Measurements from ENCODE around the gene HOATZ. TPM values are rescaled to one million over a fixed set of nuclear protein-coding genes. Genes with fewer than 3 reads are reported as not detected.
A peak's percentile ranks its signal among the peaks of the same experiment; 100 is the strongest.

Gene HOATZ
- polyA plus RNA-seq, 1 donor (not counting 4 experiments of a cell fraction or from before 2014, with no cell fraction given), result not detected

GRCh38 chr11:111565114-111565720 is 50.6 kb downstream of the HOATZ start:
- Histone ChIP-seq H3K9me1 (ENCODE audit: control insufficient read depth, extremely low read depth, insufficient read depth, low read length) (no peaks in the 10 kb centered on the region), H3K36me3 (ENCODE audit: control insufficient read depth in 2 of 2, extremely low read depth in 1 of 2, insufficient read depth in 2 of 2, low read length in 2 of 2) (no peaks in the 10 kb centered on the region), H3K27ac (ENCODE audit: control insufficient read depth, insufficient read depth, low read length) (no peak overlapping the region), H3K4me2 (ENCODE audit: control insufficient read depth, extremely low read depth, insufficient read depth, low read depth, low read length) (no peak overlapping the region), H4K20me1 (ENCODE audit: control insufficient read depth, extremely low read depth, insufficient read depth, low read length) (no peaks in the 10 kb centered on the region), H2AFZ (ENCODE audit: control insufficient read depth, low read length) (no peak overlapping the region), H3K79me2 (ENCODE audit: control insufficient read depth, insufficient read depth, low read length) (no peaks in the 10 kb centered on the region), H3K4me3 (ENCODE audit: control insufficient read depth in 2 of 3, extremely low read depth in 1 of 3, insufficient read depth in 2 of 3, low read depth in 1 of 3, low read length in 3 of 3) (no peak overlapping the region), H3K27me3 (ENCODE audit: control insufficient read depth, extremely low read depth, insufficient read depth, low read length) (no peaks in the 10 kb centered on the region), H3K4me1 (ENCODE audit: control insufficient read depth, extremely low read depth, insufficient read depth, low read length) (peaks cover 13% of the 10 kb centered on the region), H3K9ac (ENCODE audit: control insufficient read depth, extremely low read depth, insufficient read depth, low read length) (no peak overlapping the region), H3K9me3 (ENCODE audit: control insufficient read depth, low read depth, low read length) (no peaks in the 10 kb centered on the region)
- dilution Hi-C loops (cut with MboI; ENCODE audit: extremely low pct_ligation_motif_present, low sequenced_read_pairs), result no loop called here
- FAIRE-seq (peak; percentile 67), DNase-seq (ENCODE audit: low read depth, low spot score) (no peak)
- TF ChIP-seq CTCF (optimal IDR thresholded peaks at IDR 0.05 in 1 of 3, IDR thresholded peaks at IDR 0.05 in 1 of 3, conservative IDR thresholded peaks at IDR 0.05 in 1 of 3; ENCODE audit: extremely low read depth in 1 of 3, insufficient read depth in 2 of 3, low read length in 3 of 3) (peak; percentile 70 to 74 (median 74)), EZH2 (IDR thresholded peaks at IDR 0.05; ENCODE audit: low read length) (no peak)

GRCh38 chr11:111566324-111566723 is 51.7 kb downstream of the HOATZ start:
- no peak for DNase-seq (ENCODE audit: low read depth, low spot score)

More at GRCh38 chr11:111566324-111566723, 51.7 kb downstream of the HOATZ start:
- Histone ChIP-seq H3K27ac (ENCODE audit: control insufficient read depth, insufficient read depth, low read length) (no peak overlapping the region), H3K9ac (ENCODE audit: control insufficient read depth, extremely low read depth, insufficient read depth, low read length) (no peak overlapping the region), H3K36me3 (ENCODE audit: control insufficient read depth in 2 of 2, extremely low read depth in 1 of 2, insufficient read depth in 2 of 2, low read length in 2 of 2) (no peaks in the 10 kb centered on the region), H3K4me2 (ENCODE audit: control insufficient read depth, extremely low read depth, insufficient read depth, low read depth, low read length) (no peak overlapping the region), H3K4me3 (ENCODE audit: control insufficient read depth in 2 of 3, extremely low read depth in 1 of 3, insufficient read depth in 2 of 3, low read depth in 1 of 3, low read length in 3 of 3) (no peak overlapping the region), H2AFZ (ENCODE audit: control insufficient read depth, low read length) (no peak overlapping the region), H4K20me1 (ENCODE audit: control insufficient read depth, extremely low read depth, insufficient read depth, low read length) (no peaks in the 10 kb centered on the region), H3K27me3 (ENCODE audit: control insufficient read depth, extremely low read depth, insufficient read depth, low read length) (no peaks in the 10 kb centered on the region), H3K4me1 (ENCODE audit: control insufficient read depth, extremely low read depth, insufficient read depth, low read length) (peaks cover 13% of the 10 kb centered on the region), H3K9me3 (ENCODE audit: control insufficient read depth, low read depth, low read length) (no peaks in the 10 kb centered on the region), H3K79me2 (ENCODE audit: control insufficient read depth, insufficient read depth, low read length) (no peaks in the 10 kb centered on the region), H3K9me1 (ENCODE audit: control insufficient read depth, extremely low read depth, insufficient read depth, low read length) (no peaks in the 10 kb centered on the region)
- dilution Hi-C loops (cut with MboI; ENCODE audit: extremely low pct_ligation_motif_present, low sequenced_read_pairs), result no loop called here
- FAIRE-seq, result no peak
- TF ChIP-seq CTCF (optimal IDR thresholded peaks at IDR 0.05 in 1 of 3, IDR thresholded peaks at IDR 0.05 in 1 of 3, conservative IDR thresholded peaks at IDR 0.05 in 1 of 3; ENCODE audit: extremely low read depth in 1 of 3, insufficient read depth in 2 of 3, low read length in 3 of 3), result peak in 1 of 3 experiments; percentile 2
- TF ChIP-seq EZH2 (IDR thresholded peaks at IDR 0.05; ENCODE audit: low read length), result no peak
